HCT116 (cell line): Measurements from ENCODE around the gene ADAMTS15. TPM values are rescaled to one million over a fixed set of nuclear protein-coding genes. Genes with fewer than 3 reads are reported as not detected.

Experiments
- ATAC-seq: fragments of 200-7000 bp; cut with Tn5 transposase; 2 replicates; pipeline ENCODE4 v1.9.1; 2020; ENCODE audit warnings: mild to moderate bottlenecking, moderate library complexity
- BruUV-seq: library from RNA; stranded (reverse); fragments of 400-500 nt; replicated peaks from 2 replicates; lab custom pipeline; 2021; lab: Mats Ljungman, UMichigan
- CTCF ChIA-PET: fragments of 300-600 bp; sonication (Branson Sonifier 250); formaldehyde crosslinking; loops from one replicate; lab custom pipeline; 2021; ENCODE audit warnings: antibody characterized with exemption; lab: Charles Lee
- POLR2A ChIA-PET: fragments of 300-600, 350-600 bp; sonication (Branson Sonifier 250); formaldehyde crosslinking; loops from one replicate; lab custom pipeline; 2021; ENCODE audit warnings: antibody characterized with exemption; lab: Charles Lee
- RAD21 ChIA-PET, 2 experiments: fragments of 300-600 bp; sonication (Branson Sonifier 250); formaldehyde crosslinking; loops; one replicate each; lab custom pipeline; 2023; ENCODE audit warnings: low total read pairs in 2 of 2; ENCODE audit not compliant: uncharacterized antibody in 2 of 2, unreplicated experiment in 2 of 2, low non-redundant PET in 1 of 2; lab: Charles Lee
- DNase-seq: peaks from one replicate; pipeline ENCODE4 v3.0.0-alpha.2; 2010; ENCODE audit warnings: low read depth, low spot score
- H2AFZ ChIP-seq: fragments of 200-600 bp; shearing (Covaris generic), sonication (generic); 2 replicates; pipeline ENCODE4 v1.6.1; 2017; ENCODE audit warnings: low read depth, mixed run types, mixed read lengths, antibody characterized with exemption, low read length; ENCODE audit not compliant: poor library complexity, severe bottlenecking
- H3K27ac ChIP-seq: 2 replicates; pipeline ENCODE4 v1.5.1; 2012; ENCODE audit warnings: low read depth, low read length
- H3K27me3 ChIP-seq: fragments of 200-600 bp; sonication (generic); 2 replicates; pipeline ENCODE4 v1.6.1; 2016; ENCODE audit warnings: mixed run types, low read length, mixed read lengths; ENCODE audit not compliant: insufficient read depth
- H3K36me3 ChIP-seq, 2 experiments: fragments of 200-500 bp in 1 of 2; fragments of 200-600 bp in 1 of 2; sonication (Bioruptor generic) in 1 of 2; sonication (generic) in 1 of 2; 2 replicates each; pipeline versions ENCODE4 v1.5.1 to v1.6.1; 2014 to 2016; ENCODE audit warnings: low read length in 2 of 2, inconsistent platforms in 1 of 2, mixed read lengths in 1 of 2, mixed run types in 1 of 2; ENCODE audit not compliant: insufficient read depth in 2 of 2, control insufficient read depth in 1 of 2
- H3K4me1 ChIP-seq, 2 experiments: fragments of 200-600 bp in 1 of 2; sonication (generic) in 1 of 2; 2 replicates each; pipeline versions ENCODE4 v1.5.1 to v1.6.1; 2012 to 2017; ENCODE audit warnings: low read length in 2 of 2, inconsistent platforms in 1 of 2, mild to moderate bottlenecking in 1 of 2, mixed read lengths in 1 of 2, mixed run types in 1 of 2, moderate library complexity in 1 of 2; ENCODE audit not compliant: insufficient read depth in 2 of 2, control insufficient read depth in 1 of 2
- H3K4me2 ChIP-seq: fragments of 200-600 bp; sonication (generic); 2 replicates; pipeline ENCODE4 v1.6.1; 2017; ENCODE audit warnings: mixed run types, low read length, mixed read lengths
- H3K4me3 ChIP-seq, 2 experiments: fragments of 200-600 bp in 1 of 2; sonication (generic) in 1 of 2; replicated peaks in 1 of 2; 2 replicates each; pipeline ENCODE4 v1.5.1; 2011 to 2016; ENCODE audit warnings: low read length in 2 of 2, control low read depth in 1 of 2, low read depth in 1 of 2, mild to moderate bottlenecking in 1 of 2, mixed read lengths in 1 of 2, mixed run types in 1 of 2
- H3K79me2 ChIP-seq: fragments of 200-600 bp; sonication (generic); 2 replicates; pipeline ENCODE4 v1.6.1; 2017; ENCODE audit warnings: mild to moderate bottlenecking, mixed run types, low read length, moderate library complexity, mixed read lengths; ENCODE audit not compliant: insufficient read depth
- H3K9ac ChIP-seq: fragments of 200-600 bp; sonication (generic); 2 replicates; pipeline ENCODE4 v1.6.1; 2016; ENCODE audit warnings: low read length, mixed read lengths
- H3K9me2 ChIP-seq: fragments of 200-600 bp; sonication (generic), shearing (Covaris generic); 2 replicates; pipeline ENCODE4 v1.6.1; 2017; ENCODE audit warnings: mixed run types, mild to moderate bottlenecking, moderate library complexity; ENCODE audit not compliant: insufficient read depth
- H3K9me3 ChIP-seq, 2 experiments: fragments of 200-500 bp in 1 of 2; fragments of 200-600 bp in 1 of 2; sonication (Bioruptor generic) in 1 of 2; sonication (generic) in 1 of 2; 2 replicates each; pipeline ENCODE4 v1.6.1; 2014 to 2017; ENCODE audit warnings: low read length in 2 of 2, mixed read lengths in 2 of 2, inconsistent platforms in 1 of 2, low read depth in 1 of 2, mild to moderate bottlenecking in 1 of 2, mixed run types in 1 of 2, moderate library complexity in 1 of 2; ENCODE audit not compliant: control insufficient read depth in 1 of 2, insufficient read depth in 1 of 2
- H4K20me1 ChIP-seq: fragments of 200-600 bp; sonication (generic), shearing (Covaris generic); 2 replicates; pipeline ENCODE4 v1.6.1; 2017; ENCODE audit warnings: mixed run types, mild to moderate bottlenecking, moderate library complexity; ENCODE audit not compliant: insufficient read depth
- ATF3 ChIP-seq: IDR thresholded peaks from 2 replicates; pipeline ENCODE4 v1.6.1; 2012
- CEBPB ChIP-seq: IDR thresholded peaks from 2 replicates; pipeline ENCODE4 v1.6.1; 2012; ENCODE audit warnings: low read depth
- CTCF ChIP-seq, 3 experiments: fragments of 200-600 bp in 1 of 3; sonication (generic) in 1 of 3; IDR thresholded peaks in 2 of 3; conservative IDR thresholded peaks in 1 of 3; 2 replicates each; pipeline ENCODE4 v1.5.1; 2012 to 2017; ENCODE audit warnings: low read depth in 2 of 3, low read length in 2 of 3, antibody characterized with exemption in 1 of 3, borderline replicate concordance in 1 of 3, control low read depth in 1 of 3, mild to moderate bottlenecking in 1 of 3, mixed read lengths in 1 of 3, mixed run types in 1 of 3, moderate library complexity in 1 of 3; ENCODE audit not compliant: insufficient read depth in 1 of 3
- EGR1 ChIP-seq: IDR thresholded peaks from 2 replicates; pipeline ENCODE4 v1.6.1; 2012; ENCODE audit warnings: low read depth
- ELF1 ChIP-seq: IDR thresholded peaks from 2 replicates; pipeline ENCODE4 v1.6.1; 2012; ENCODE audit warnings: low read depth, borderline replicate concordance
- EZH2 ChIP-seq: fragments of 200-600 bp; sonication (generic); IDR thresholded peaks from 2 replicates; pipeline ENCODE4 v1.6.1; 2017; ENCODE audit warnings: antibody characterized with exemption, mixed run types
- EZH2phosphoT487 ChIP-seq: fragments of 200-600 bp; IDR thresholded peaks from 2 replicates; pipeline ENCODE4 v1.6.1; 2018; ENCODE audit warnings: antibody characterized with exemption, borderline replicate concordance
- FOSL1 ChIP-seq: IDR thresholded peaks from 2 replicates; pipeline ENCODE4 v1.6.1; 2012; ENCODE audit warnings: low read depth
- JUND ChIP-seq: IDR thresholded peaks from 2 replicates; pipeline ENCODE4 v1.6.1; 2012
- POLR2A ChIP-seq: IDR thresholded peaks from 2 replicates; pipeline ENCODE4 v1.7.0; 2011; ENCODE audit warnings: borderline replicate concordance; ENCODE audit not compliant: insufficient read depth, insufficient read length; ENCODE audit errors: extremely low read depth
- POLR2AphosphoS5 ChIP-seq: IDR thresholded peaks from 2 replicates; pipeline ENCODE4 v1.6.1; 2011; ENCODE audit warnings: mild to moderate bottlenecking, low read depth, low read length, moderate library complexity
- RAD21 ChIP-seq: IDR thresholded peaks from 2 replicates; pipeline ENCODE4 v1.6.1; 2012; ENCODE audit warnings: low read depth, mild to moderate bottlenecking
- REST ChIP-seq: IDR thresholded peaks from 2 replicates; pipeline ENCODE4 v1.6.1; 2012; ENCODE audit warnings: low read depth
- SIN3A ChIP-seq: IDR thresholded peaks from 2 replicates; pipeline ENCODE4 v1.6.1; 2012; ENCODE audit warnings: low read depth
- SP1 ChIP-seq: IDR thresholded peaks from 2 replicates; pipeline ENCODE4 v1.6.1; 2012; ENCODE audit warnings: low read depth
- SRF ChIP-seq: IDR thresholded peaks from 2 replicates; pipeline ENCODE4 v1.6.1; 2012; ENCODE audit warnings: low read depth
- TCF7L2 ChIP-seq: IDR thresholded peaks from 2 replicates; pipeline ENCODE4 v1.7.0; 2011; ENCODE audit warnings: borderline replicate concordance, inconsistent platforms; ENCODE audit not compliant: insufficient read depth, insufficient read length; ENCODE audit errors: extremely low read depth
- YY1 ChIP-seq: IDR thresholded peaks from 2 replicates; pipeline ENCODE4 v1.6.1; 2011; ENCODE audit warnings: low read length, low read depth, moderate library complexity, mild to moderate bottlenecking; ENCODE audit not compliant: insufficient replicate concordance; ENCODE audit errors: extremely low read depth
- ZNF274 ChIP-seq: fragments of 200-500 bp; sonication (Bioruptor generic); IDR thresholded peaks from 2 replicates; pipeline ENCODE4 v1.6.1; 2014; ENCODE audit warnings: mild to moderate bottlenecking, low read depth, low read length, inconsistent platforms
- intact Hi-C: fragments of 100-400 bp; cut with micrococcal nuclease; formaldehyde crosslinking; loops from 2 replicates; pipeline ENCODE4 v1.10.0; 2022
- total RNA-seq: library from RNA; stranded (reverse); gene quantifications from one replicate; pipeline ENCODE4 v1.2.1, GENCODE V29; 2021; ENCODE audit not compliant: unreplicated experiment
- TF ChIP-seq, protein P1 (sequence below): IDR thresholded peaks from 2 replicates; pipeline ENCODE4 v1.6.1; 2012

Gene ADAMTS15
- total RNA-seq, 1 experiment from 2014 or later: 0.44 TPM

DNA sequence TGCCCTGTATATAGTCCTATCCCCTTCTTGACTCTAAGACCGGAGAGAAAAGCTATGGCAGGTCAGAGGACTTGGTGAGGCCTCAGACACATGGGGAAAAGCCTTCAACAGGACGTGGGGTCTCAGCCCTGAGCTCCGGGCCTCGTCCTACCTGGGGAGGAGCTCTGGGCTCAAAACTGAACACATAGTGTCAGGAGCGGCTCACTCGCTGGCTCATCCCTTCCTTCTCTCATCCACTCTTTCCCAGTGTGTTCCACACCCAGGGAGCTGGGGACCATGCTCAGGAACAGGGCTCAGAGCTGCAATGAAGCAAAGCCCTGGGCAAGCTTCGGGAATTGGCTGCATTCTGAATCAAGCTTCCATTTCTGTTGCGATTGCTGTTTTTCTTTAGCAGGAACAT lies 14.5 kb downstream of the ADAMTS15 start:
- CTCF ChIA-PET: interaction anchor here (0.7 kb wide), 1 partner anchor 32 kb away, joined by 4 read pairs; no protein-coding TSS in a partner anchor
- H3K36me3 ChIP-seq: no peaks in the 10 kb centered on the region

More for the DNA sequence above, 14.5 kb downstream of the ADAMTS15 start:
- no peak overlapping the region for H2AFZ ChIP-seq
- RAD21 ChIA-PET: no interaction called here
- ATAC-seq (no peak), DNase-seq (no peak)
- intact Hi-C loops: no loop called here
- no peaks in the 10 kb centered on the region for H3K9me2 ChIP-seq
- no peak overlapping the region for H3K4me2 ChIP-seq
- no peaks in the 10 kb centered on the region for H3K27me3 ChIP-seq
- no peaks in the 10 kb centered on the region for H3K79me2 ChIP-seq
- BruUV-seq: no TSS peak
- no peaks in the 10 kb centered on the region for H4K20me1 ChIP-seq
- no peak overlapping the region for H3K27ac ChIP-seq
- H3K4me3 ChIP-seq: no peak overlapping the region
- TF ChIP-seq ELF1 (no peak), REST (no peak), RAD21 (no peak), SIN3A (no peak), SRF (no peak), CEBPB (no peak), ZNF274 (no peak), EGR1 (no peak), JUND (no peak), EZH2phosphoT487 (no peak), CTCF (IDR thresholded peaks at IDR 0.05 in 2 of 3, conservative IDR thresholded peaks at IDR 0.05 in 1 of 3; ENCODE audit: borderline replicate concordance in 1 of 3, insufficient read depth in 1 of 3, low read depth in 2 of 3, low read length in 2 of 3) (no peak), ATF3 (no peak), TCF7L2 (no peak), SP1 (no peak), YY1 (no peak), POLR2A (no peak), EZH2 (no peak), FOSL1 (no peak), POLR2AphosphoS5 (no peak)
- TF ChIP-seq, protein P1, sequence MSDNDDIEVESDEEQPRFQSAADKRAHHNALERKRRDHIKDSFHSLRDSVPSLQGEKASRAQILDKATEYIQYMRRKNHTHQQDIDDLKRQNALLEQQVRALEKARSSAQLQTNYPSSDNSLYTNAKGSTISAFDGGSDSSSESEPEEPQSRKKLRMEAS: no peak
- H3K9ac ChIP-seq: no peak overlapping the region
- H3K9me3 ChIP-seq: no peaks in the 10 kb centered on the region
- H3K4me1 ChIP-seq: no peaks in the 10 kb centered on the region
- POLR2A ChIA-PET: no interaction called here
